ENCODE data around the gene MGAT5B.

DNA sequence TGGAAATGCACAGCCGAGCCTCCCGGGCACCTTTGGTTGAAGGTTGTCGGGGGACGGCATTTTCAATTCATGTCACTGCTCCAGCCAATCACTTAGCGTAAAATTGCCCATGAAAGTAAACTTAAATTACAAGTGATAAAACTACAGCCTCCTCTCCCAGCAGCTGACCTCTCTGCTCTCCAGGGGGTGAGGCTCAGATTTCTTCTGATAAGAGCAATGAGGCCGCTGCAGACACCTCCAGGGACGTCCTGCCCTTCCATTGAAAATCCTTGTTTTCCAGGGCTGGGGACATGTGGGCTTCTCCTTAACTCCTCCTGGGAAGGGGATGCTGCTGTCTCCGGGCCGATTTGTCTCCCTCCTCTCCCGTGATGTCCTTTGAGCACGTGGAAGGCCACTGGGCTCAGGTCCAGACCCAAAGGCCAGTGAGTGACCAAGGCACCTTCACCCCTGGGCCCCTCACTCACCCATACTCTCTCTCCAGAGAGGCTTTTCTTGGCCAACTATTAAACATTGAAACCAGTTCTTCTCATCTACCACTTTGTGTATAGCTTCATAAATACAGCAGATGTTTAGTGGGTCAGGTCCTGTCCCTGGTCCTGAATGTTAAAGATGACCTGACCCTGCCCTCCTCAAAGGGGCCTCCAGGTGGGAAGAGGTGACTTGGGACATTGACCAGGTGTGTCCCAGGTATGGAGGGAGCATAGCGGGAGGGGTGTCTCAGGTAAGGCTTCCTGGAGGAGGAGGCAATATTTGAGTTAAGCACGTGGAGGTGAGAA lies 52.3 kb downstream of the MGAT5B start:
- TF ChIP-seq POLR2A (IDR thresholded peaks at IDR 0.05) (no peak), POLR2AphosphoS5 (IDR thresholded peaks at IDR 0.05) (no peak)
- TF ChIP-seq, protein P1, sequence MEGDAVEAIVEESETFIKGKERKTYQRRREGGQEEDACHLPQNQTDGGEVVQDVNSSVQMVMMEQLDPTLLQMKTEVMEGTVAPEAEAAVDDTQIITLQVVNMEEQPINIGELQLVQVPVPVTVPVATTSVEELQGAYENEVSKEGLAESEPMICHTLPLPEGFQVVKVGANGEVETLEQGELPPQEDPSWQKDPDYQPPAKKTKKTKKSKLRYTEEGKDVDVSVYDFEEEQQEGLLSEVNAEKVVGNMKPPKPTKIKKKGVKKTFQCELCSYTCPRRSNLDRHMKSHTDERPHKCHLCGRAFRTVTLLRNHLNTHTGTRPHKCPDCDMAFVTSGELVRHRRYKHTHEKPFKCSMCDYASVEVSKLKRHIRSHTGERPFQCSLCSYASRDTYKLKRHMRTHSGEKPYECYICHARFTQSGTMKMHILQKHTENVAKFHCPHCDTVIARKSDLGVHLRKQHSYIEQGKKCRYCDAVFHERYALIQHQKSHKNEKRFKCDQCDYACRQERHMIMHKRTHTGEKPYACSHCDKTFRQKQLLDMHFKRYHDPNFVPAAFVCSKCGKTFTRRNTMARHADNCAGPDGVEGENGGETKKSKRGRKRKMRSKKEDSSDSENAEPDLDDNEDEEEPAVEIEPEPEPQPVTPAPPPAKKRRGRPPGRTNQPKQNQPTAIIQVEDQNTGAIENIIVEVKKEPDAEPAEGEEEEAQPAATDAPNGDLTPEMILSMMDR (IDR thresholded peaks at IDR 0.05), result no peak

Measured in sigmoid colon (tissue), 4 donors.